BLaER1 (cell line): ENCODE measurements around the gene NAIF1.

ENCODE experiments used
- H3K27ac ChIP-seq: shearing (Covaris generic); formaldehyde crosslinking; 2 replicates; pipeline ENCODE4 v1.8.1; 2022
- H3K27me3 ChIP-seq: shearing (Covaris generic); formaldehyde crosslinking; 2 replicates; pipeline ENCODE4 v1.8.1; 2022
- H3K36me3 ChIP-seq: shearing (Covaris generic); formaldehyde crosslinking; 2 replicates; pipeline ENCODE4 v1.8.1; 2022
- H3K4me1 ChIP-seq: shearing (Covaris generic); formaldehyde crosslinking; 2 replicates; pipeline ENCODE4 v1.8.1; 2022
- H3K4me2 ChIP-seq: shearing (Covaris generic); formaldehyde crosslinking; 2 replicates; pipeline ENCODE4 v1.8.1; 2022
- H3K4me3 ChIP-seq: shearing (Covaris generic); formaldehyde crosslinking; 2 replicates; pipeline ENCODE4 v1.8.1; 2022
- H3K9ac ChIP-seq: shearing (Covaris generic); formaldehyde crosslinking; 2 replicates; pipeline ENCODE4 v1.8.1; 2022
- H3K9me3 ChIP-seq: shearing (Covaris generic); formaldehyde crosslinking; 2 replicates; pipeline ENCODE4 v1.8.1; 2022
- H4K20me1 ChIP-seq: shearing (Covaris generic); formaldehyde crosslinking; 2 replicates; pipeline ENCODE4 v1.8.1; 2022
- Cebpa-rat ChIP-seq: shearing (Covaris generic); IDR thresholded peaks from 2 replicates; pipeline ENCODE4 v1.8.1; 2022

The NAIF1 gene

DNA sequence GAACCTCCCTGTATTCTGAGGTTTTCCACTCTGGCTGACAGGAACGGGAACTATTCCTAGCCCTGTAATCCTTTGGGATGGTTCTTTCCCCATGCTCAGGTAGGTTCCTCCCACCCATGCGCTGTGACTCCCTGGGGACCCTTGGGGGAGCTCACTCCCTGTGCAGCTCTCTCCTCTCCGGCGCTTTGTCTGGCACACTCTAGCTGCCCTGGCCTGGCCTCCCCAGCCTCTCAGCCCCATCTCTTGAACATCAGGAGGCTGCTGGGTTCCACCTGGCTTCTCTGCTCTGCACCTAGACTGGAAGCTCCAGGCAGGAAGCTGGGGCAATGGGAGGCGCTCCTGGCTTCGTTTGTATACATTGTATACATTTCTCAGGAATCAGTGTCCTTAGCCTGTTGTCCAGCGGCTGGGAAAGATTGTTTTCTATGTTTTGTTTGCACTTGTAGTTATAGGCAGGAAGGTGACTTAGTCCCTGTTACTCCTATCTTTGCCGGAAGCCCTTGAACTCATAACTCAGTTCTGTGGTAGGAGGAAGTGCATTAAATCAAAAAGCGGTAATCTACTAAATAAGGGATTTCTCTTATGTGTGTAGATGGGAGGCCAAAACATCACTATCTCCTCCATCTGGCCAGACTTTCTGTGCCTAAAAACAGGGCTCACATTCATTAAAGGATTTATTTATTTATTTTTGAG lies 21.3 kb upstream of the NAIF1 start:
- TF ChIP-seq Cebpa-rat, result no peak
- Histone ChIP-seq H3K27me3 (no peaks in the 10 kb centered on the region), H3K27ac (0 out of 2 replicates have a peak overlapping the region, but pooled peaks have one; percentile 10)

DNA sequence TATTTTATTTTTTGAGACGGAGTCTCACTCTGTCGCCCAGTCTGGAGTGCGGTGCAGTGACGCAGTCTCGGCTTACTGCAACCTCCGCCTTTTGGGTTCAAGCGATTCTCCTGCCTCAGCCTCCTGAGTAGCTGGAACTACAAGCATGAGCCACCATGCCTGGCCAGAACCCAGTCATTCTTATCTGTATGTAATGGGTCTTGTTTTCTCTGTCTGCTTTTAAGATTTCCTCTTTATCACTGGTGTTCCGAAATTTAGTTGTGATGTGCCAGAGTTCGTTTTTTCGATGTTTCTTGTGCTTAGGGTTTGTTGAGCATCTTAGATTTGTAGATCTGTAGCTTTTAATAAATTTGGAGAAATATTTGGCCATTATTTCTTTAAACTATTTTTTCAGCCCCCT lies 20.1 kb upstream of the NAIF1 start:
- Histone ChIP-seq H3K4me2 (peak overlapping the region; percentile 68; the same call in 1 of the 2 replicates), H3K4me1 (peaks cover 52% of the 10 kb centered on the region), H3K27ac (no peak overlapping the region), H4K20me1 (peaks cover 95% of the 10 kb centered on the region), H3K9me3 (no peaks in the 10 kb centered on the region), H3K36me3 (peaks cover 28% of the 10 kb centered on the region), H3K9ac (no peak overlapping the region), H3K27me3 (no peaks in the 10 kb centered on the region), H3K4me3 (no peak overlapping the region)
- no peak for TF ChIP-seq Cebpa-rat

More for the DNA sequence above, 21.3 kb upstream of the NAIF1 start:
- peaks cover 58% of the 10 kb centered on the region for H3K4me1 ChIP-seq
- peak overlapping the region; percentile 20; the same call in 1 of the 2 replicates for H3K9ac ChIP-seq
- H3K9me3 ChIP-seq, result no peaks in the 10 kb centered on the region
- H3K36me3 ChIP-seq, result peaks cover 26% of the 10 kb centered on the region
- peaks cover 99% of the 10 kb centered on the region for H4K20me1 ChIP-seq
- H3K4me3 ChIP-seq, result no peak overlapping the region
- peak overlapping the region; percentile 68 for H3K4me2 ChIP-seq

DNA sequence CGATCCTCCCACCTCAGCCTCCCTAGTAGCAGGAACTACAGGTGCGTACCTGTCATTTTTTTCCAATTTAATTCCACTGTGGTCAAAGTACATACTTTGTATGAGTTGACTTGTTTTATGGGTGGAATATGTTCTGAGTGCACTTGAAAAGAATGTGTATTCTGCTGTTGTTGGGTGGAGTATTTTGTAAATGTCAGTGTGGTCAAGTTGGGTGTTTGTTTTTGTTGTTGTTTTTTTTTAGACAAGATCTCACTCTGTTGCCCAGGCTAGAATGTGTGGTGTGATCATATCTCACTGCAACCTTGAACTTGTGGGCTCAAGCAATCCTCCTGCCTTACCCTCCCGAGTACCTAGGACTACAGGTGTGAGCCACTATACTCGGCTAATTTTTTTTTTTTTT lies 18.8 kb upstream of the NAIF1 start:
- Histone ChIP-seq H4K20me1 (peaks cover 95% of the 10 kb centered on the region), H3K27ac (no peak overlapping the region), H3K4me3 (no peak overlapping the region), H3K27me3 (no peaks in the 10 kb centered on the region), H3K4me2 (no peak overlapping the region), H3K4me1 (peaks cover 52% of the 10 kb centered on the region), H3K36me3 (peaks cover 30% of the 10 kb centered on the region), H3K9ac (no peak overlapping the region), H3K9me3 (no peaks in the 10 kb centered on the region)
- TF ChIP-seq Cebpa-rat, result no peak

DNA sequence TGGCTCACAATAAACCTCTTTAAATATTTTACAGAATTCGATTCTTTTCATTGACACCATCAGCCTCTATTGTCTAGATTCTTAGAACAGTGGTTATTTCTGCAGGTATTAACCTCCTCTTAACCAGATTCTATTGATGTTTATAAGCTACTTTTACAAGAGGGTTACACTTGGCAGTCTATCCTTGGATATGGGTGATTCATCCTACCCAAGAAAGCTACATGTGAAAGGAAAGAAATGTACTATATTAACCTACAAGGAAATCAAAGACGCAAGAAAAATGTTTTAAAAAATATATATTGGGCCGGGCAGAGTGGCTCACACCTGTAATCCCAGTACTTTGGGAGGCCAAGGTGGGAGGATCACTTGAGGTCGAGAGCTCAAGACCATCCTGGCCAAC lies 17.6 kb upstream of the NAIF1 start:
- Histone ChIP-seq H3K36me3 (peaks cover 30% of the 10 kb centered on the region), H4K20me1 (peaks cover 96% of the 10 kb centered on the region), H3K27me3 (no peaks in the 10 kb centered on the region), H3K4me3 (no peak overlapping the region), H3K27ac (no peak overlapping the region), H3K9ac (no peak overlapping the region), H3K9me3 (no peaks in the 10 kb centered on the region), H3K4me2 (no peak overlapping the region), H3K4me1 (peaks cover 55% of the 10 kb centered on the region)
- no peak for TF ChIP-seq Cebpa-rat

DNA sequence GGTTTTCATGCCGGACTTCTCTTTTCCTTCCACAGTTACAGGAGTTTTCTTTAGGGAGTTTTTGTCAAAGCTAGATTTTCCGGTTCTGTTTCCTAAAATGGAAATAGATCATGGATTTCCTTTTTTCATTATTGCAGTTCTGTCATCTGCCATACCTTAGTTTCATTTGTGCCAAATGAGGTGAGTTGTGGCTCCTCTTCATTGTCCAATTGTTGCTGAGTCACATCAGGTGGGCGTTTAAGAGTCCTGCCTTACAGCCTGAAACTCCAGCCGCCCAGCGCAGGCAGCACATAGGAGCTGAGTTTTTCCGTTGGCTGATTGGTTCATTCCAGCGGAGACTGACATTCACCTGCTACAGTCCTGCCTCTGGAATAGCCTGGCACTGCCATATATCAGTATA lies 15.0 kb upstream of the NAIF1 start:
- Histone ChIP-seq H3K4me2 (peak overlapping the region; percentile 66), H3K9me3 (no peaks in the 10 kb centered on the region), H3K4me3 (no peak overlapping the region), H3K36me3 (peaks cover 52% of the 10 kb centered on the region), H3K4me1 (peaks cover 35% of the 10 kb centered on the region), H3K27ac (peak overlapping the region; percentile 59), H3K9ac (peak overlapping the region; percentile 45; the same call in 1 of the 2 replicates), H4K20me1 (peaks cover 96% of the 10 kb centered on the region), H3K27me3 (no peaks in the 10 kb centered on the region)
- TF ChIP-seq Cebpa-rat, result no peak

DNA sequence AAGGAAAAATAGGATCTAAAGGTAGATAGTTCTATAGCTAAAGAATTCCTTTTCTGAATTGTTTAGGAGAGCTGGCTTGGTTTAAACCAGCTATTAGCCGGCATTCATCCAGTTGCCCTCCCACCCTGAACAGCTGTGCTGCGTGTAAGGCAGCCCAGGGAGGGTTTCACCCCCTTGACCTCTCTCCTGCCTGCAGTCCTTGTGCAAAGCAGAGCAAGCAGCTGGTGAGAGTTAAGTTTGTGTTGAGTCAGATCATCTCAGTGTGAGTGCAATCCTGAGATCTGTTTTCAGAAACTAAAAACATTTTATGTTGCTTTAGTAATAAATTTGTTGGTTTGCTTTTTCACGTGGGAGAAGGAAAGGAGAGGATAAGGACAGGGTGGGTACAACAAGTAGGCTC lies 13.9 kb upstream of the NAIF1 start:
- H3K4me1 ChIP-seq, result peaks cover 34% of the 10 kb centered on the region
- peaks cover 91% of the 10 kb centered on the region for H4K20me1 ChIP-seq
- H3K4me2 ChIP-seq, result peak overlapping the region; percentile 66

DNA sequence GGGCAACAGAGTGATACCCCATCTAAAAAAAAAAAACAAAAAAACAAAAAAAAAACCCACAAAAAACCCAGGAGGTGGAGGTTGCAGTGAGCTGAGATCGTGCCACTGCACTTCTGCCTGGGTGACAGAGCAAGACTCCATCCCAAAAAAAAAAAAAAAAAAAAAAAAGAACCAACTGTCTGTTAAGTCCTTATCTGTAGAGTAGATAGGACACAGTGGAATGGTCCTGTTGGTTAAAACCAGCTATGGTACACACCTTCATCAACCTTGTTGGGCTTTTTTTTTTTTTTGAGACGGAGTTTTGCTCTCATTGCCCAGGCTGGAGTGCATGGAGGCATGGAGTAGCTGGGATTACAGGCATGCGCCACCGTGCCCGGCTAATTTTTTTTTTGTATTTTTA lies 13.1 kb upstream of the NAIF1 start:
- TF ChIP-seq Cebpa-rat, result no peak
- H3K4me2 ChIP-seq, result peak overlapping the region; percentile 66; the same call in 1 of the 2 replicates
- no peak overlapping the region for H3K9ac ChIP-seq
- no peaks in the 10 kb centered on the region for H3K9me3 ChIP-seq
- H3K36me3 ChIP-seq, result peaks cover 54% of the 10 kb centered on the region
- H3K27ac ChIP-seq, result no peak overlapping the region
- peaks cover 83% of the 10 kb centered on the region for H4K20me1 ChIP-seq
- H3K4me1 ChIP-seq, result peaks cover 34% of the 10 kb centered on the region
- no peak overlapping the region for H3K4me3 ChIP-seq
- no peaks in the 10 kb centered on the region for H3K27me3 ChIP-seq

More for the DNA sequence above, 13.9 kb upstream of the NAIF1 start:
- Histone ChIP-seq H3K36me3 (peaks cover 53% of the 10 kb centered on the region), H3K27ac (peak overlapping the region; percentile 49), H3K9me3 (no peaks in the 10 kb centered on the region), H3K27me3 (no peaks in the 10 kb centered on the region), H3K4me3 (no peak overlapping the region), H3K9ac (peak overlapping the region; percentile 45; the same call in 1 of the 2 replicates)
- no peak for TF ChIP-seq Cebpa-rat

DNA sequence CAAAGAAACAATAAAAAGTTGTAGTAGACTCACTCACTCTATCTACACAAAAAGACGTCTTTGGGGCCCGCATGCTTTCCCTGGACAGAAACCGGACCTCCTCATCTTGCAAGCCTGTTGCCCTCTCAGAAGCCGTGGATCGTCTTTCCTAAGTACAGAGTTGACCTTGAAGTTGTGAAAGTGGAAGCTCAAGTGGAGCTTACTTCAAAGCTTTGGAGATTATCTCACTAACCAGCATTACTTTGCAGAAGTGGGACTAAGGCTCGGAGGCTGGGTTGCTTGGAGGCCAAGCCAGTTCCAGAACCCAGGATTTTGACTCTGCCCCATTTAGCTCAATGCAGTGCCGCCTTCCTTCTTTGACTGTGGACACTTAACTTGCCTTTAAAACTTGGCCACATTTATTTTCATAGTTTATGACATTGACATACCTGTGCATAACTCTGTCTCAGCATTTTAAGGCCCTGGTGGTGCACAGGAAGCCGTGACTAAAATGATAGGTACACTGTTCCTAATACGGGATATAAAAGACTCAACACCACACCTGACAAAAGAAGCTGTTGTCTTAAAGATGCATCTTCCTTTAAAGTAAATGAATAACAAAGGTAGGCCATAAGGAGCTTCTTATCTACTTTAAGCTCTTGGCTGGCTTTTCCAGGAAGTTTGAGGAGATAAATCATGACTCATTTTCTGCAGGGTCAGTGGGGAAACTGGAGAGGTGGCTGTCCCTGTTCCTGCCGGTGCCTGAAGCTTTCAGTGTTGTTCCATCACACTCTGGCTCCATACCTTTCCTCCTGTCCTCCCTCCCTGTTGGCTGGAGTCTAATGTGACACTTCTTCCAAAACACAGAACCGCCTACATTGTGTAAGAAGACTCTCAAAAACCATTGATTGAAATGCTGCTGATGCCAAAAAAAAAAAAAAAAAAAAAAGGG lies 11.6 kb upstream of the NAIF1 start:
- TF ChIP-seq Cebpa-rat, result no peak
- no peak overlapping the region for H3K9ac ChIP-seq
- no peak overlapping the region for H3K27ac ChIP-seq
- peaks cover 43% of the 10 kb centered on the region for H3K4me1 ChIP-seq
- peaks cover 59% of the 10 kb centered on the region for H3K36me3 ChIP-seq
- H3K27me3 ChIP-seq, result no peaks in the 10 kb centered on the region
- peaks cover 68% of the 10 kb centered on the region for H4K20me1 ChIP-seq
- no peak overlapping the region for H3K4me2 ChIP-seq
- H3K4me3 ChIP-seq, result no peak overlapping the region
- H3K9me3 ChIP-seq, result no peaks in the 10 kb centered on the region

DNA sequence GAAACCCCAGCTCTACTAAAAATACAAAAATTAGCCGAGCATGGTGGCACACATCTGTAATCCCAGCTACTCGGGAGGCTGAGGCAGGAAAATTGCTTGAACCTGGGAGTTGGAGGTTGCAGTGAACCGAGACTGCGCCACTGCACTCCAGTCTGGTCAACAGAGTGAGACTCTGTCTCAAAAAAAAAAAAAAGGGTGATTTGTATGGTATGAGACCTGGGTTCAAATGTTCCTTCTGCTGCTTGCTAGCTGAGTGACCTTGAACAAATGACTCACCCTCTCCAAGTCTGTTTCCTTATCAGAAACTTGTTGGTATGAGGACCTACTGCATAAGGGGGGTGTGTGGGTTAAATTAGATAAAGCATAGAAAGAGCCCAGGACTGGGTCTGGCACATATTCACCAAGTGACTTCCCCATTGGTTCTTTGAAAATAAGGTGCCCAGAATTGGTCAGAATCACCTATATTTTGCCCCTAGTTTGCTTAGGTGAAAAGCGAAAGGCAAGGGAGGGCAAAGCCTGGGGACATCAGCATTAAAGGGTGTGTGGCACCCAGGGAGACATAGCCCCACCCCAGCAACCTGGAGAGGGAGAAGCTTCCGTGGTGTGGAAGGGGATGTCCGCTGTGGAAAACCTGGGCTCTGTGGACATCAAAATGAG lies 10.9 kb upstream of the NAIF1 start:
- Histone ChIP-seq H3K4me1 (peaks cover 51% of the 10 kb centered on the region), H4K20me1 (peaks cover 63% of the 10 kb centered on the region), H3K36me3 (peaks cover 61% of the 10 kb centered on the region), H3K27ac (no peak overlapping the region), H3K9me3 (no peaks in the 10 kb centered on the region), H3K27me3 (no peaks in the 10 kb centered on the region), H3K9ac (no peak overlapping the region), H3K4me3 (no peak overlapping the region), H3K4me2 (no peak overlapping the region)
- TF ChIP-seq Cebpa-rat, result no peak
